Measurements from ENCODE around the gene FCER2. TPM values are rescaled to one million over a fixed set of nuclear protein-coding genes. Genes with fewer than 3 reads are reported as not detected.
A peak's percentile ranks its signal among the peaks of the same experiment; 100 is the strongest.

The FCER2 gene
- total RNA-seq, 1 experiment from 2014 or later, result not detected

GRCh38 chr19:7676854-7677253 lies 25.1 kb downstream of the FCER2 start, which contains the start of gene MCEMP1:
Gene MCEMP1, plus strand, starts transcription at chr19:7677090. Its CDS starts 31 bp downstream, at chr19:7677121.
- no peak within 1 kb of the TSS for H3K4me3 Mint-ChIP-seq
- no peaks in the 10 kb centered on the region for H3K79me2 ChIP-seq (ENCODE audit: insufficient read depth, low read length)
- H2AFZ ChIP-seq (ENCODE audit: low read length), result no peak within 1 kb of the TSS
- no peak within 1 kb of the TSS for H2AK5ac ChIP-seq (ENCODE audit: insufficient read length, low read length)
- no peak within 1 kb of the TSS for H3K14ac ChIP-seq (ENCODE audit: insufficient read depth, low read length)
- peaks cover 0 to 4% of the 10 kb centered on the region in 2 experiments; a peak in 3 of 5 replicates for H3K9me3 Mint-ChIP-seq
- H2BK15ac ChIP-seq (ENCODE audit: low read depth, low read length), result no peak within 1 kb of the TSS
- no peak within 1 kb of the TSS for H3K9ac ChIP-seq (ENCODE audit: extremely low read depth, insufficient read length, low read length)
- H3K23ac ChIP-seq (ENCODE audit: insufficient read length, low read depth, low read length), result no peak within 1 kb of the TSS
- peaks cover 7% of the 10 kb centered on the region for H3K23me2 ChIP-seq (ENCODE audit: insufficient read length, low read depth, low read length, poor library complexity, severe bottlenecking)
- no CpG with 5 or more reads among the region's 10 CpGs for WGBS (ENCODE audit: extremely low coverage, insufficient read length, low lambda C conversion rate)
- no peaks in the 10 kb centered on the region for H3K9me3 ChIP-seq (ENCODE audit: control insufficient read depth, low read depth, low read length)
- H4K8ac ChIP-seq (replicated peaks; ENCODE audit: insufficient read length, low read depth, low read length), result no peak within 1 kb of the TSS
- no peaks in the 10 kb centered on the region for H4K20me1 ChIP-seq (ENCODE audit: control insufficient read depth, insufficient read depth, insufficient read length)
- H3K4me1 Mint-ChIP-seq, result peaks cover 9 to 20% of the 10 kb centered on the region in 2 experiments
- peak within 1 kb of the TSS in 1 of 3 experiments; percentile 49; a peak in 1 of 7 replicates for H3K27ac Mint-ChIP-seq
- no peak within 1 kb of the TSS for H4K5ac ChIP-seq (ENCODE audit: insufficient read length, low read depth, low read length)
- H3K79me1 ChIP-seq (ENCODE audit: insufficient read depth, low read depth, low read length, poor library complexity, severe bottlenecking), result no peaks in the 10 kb centered on the region
- H3K18ac ChIP-seq (ENCODE audit: insufficient read length, low read depth, low read length), result no peak within 1 kb of the TSS
- H3T11ph ChIP-seq (ENCODE audit: low read length), result no peak within 1 kb of the TSS
- H2BK12ac ChIP-seq (ENCODE audit: insufficient read length, low read depth, low read length), result no peak within 1 kb of the TSS
- TF ChIP-seq, protein P1, sequence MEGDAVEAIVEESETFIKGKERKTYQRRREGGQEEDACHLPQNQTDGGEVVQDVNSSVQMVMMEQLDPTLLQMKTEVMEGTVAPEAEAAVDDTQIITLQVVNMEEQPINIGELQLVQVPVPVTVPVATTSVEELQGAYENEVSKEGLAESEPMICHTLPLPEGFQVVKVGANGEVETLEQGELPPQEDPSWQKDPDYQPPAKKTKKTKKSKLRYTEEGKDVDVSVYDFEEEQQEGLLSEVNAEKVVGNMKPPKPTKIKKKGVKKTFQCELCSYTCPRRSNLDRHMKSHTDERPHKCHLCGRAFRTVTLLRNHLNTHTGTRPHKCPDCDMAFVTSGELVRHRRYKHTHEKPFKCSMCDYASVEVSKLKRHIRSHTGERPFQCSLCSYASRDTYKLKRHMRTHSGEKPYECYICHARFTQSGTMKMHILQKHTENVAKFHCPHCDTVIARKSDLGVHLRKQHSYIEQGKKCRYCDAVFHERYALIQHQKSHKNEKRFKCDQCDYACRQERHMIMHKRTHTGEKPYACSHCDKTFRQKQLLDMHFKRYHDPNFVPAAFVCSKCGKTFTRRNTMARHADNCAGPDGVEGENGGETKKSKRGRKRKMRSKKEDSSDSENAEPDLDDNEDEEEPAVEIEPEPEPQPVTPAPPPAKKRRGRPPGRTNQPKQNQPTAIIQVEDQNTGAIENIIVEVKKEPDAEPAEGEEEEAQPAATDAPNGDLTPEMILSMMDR (conservative IDR thresholded peaks at IDR 0.05), result no peak
- H4K91ac ChIP-seq (ENCODE audit: insufficient read length, low read depth, low read length), result no peak within 1 kb of the TSS
- no peak within 1 kb of the TSS for H2BK20ac ChIP-seq (ENCODE audit: low read depth, low read length, poor library complexity, severe bottlenecking)
- peaks cover 0 to 2% (median 0%) of the 10 kb centered on the region in 3 experiments; a peak in 1 of 7 replicates for H3K36me3 Mint-ChIP-seq (ENCODE audit: insufficient read depth in 1 of 3, low read depth in 3 of 3)
- no peak for DNase-seq
- H3K27me3 Mint-ChIP-seq (ENCODE audit: low read depth), result peaks cover 70% of the 10 kb centered on the region
- no peak within 1 kb of the TSS for H3K4ac ChIP-seq (ENCODE audit: low read depth, low read length)
- H3K27ac ChIP-seq (ENCODE audit: insufficient read length, low read depth, low read length), result no peak within 1 kb of the TSS
- H3K4me2 ChIP-seq (ENCODE audit: insufficient read depth, insufficient read length, low read length), result no peak within 1 kb of the TSS
- H3K56ac ChIP-seq (ENCODE audit: insufficient read length, low read depth, low read length), result no peak within 1 kb of the TSS
- H3K27me3 ChIP-seq (ENCODE audit: insufficient read depth, low read length), result no peaks in the 10 kb centered on the region; the same call in 1 of the 2 replicates
- H2BK120ac ChIP-seq (ENCODE audit: low read depth, low read length, poor library complexity, severe bottlenecking), result no peak within 1 kb of the TSS
- H3K4me1 ChIP-seq (ENCODE audit: insufficient read depth, low read length), result no peaks in the 10 kb centered on the region
- no peak within 1 kb of the TSS for H2BK5ac ChIP-seq (ENCODE audit: insufficient read length, low read length)
